ENCODE data around the gene FBXO40.

Gene FBXO40

GRCh38 chr3:121654493-121655385, 61.6 kb downstream of the FBXO40 start:
- Histone ChIP-seq H3K4me2 (ENCODE audit: low read depth, low read length, poor library complexity, severe bottlenecking) (peak overlapping the region; percentile 72), H2AFZ (ENCODE audit: low read length) (0 out of 2 replicates have a peak overlapping the region, but pooled peaks have one; percentile 32), H4K20me1 (ENCODE audit: insufficient read depth, low read length, poor library complexity, severe bottlenecking) (peaks cover 18% of the 10 kb centered on the region), H3K9ac (ENCODE audit: low read depth, low read length, poor library complexity, severe bottlenecking) (no peak overlapping the region), H3K9me3 (ENCODE audit: insufficient read depth, low read depth, low read length) (no peaks in the 10 kb centered on the region), H3K36me3 (ENCODE audit: insufficient read depth, low read length) (peaks cover 14% of the 10 kb centered on the region; the same call in 1 of the 2 replicates), H3F3A (ENCODE audit: low read depth) (no peaks in the 10 kb centered on the region), H3K79me2 (ENCODE audit: insufficient read depth, low read length) (peaks cover 28% of the 10 kb centered on the region), H3K4me3 (ENCODE audit: low read length, poor library complexity, severe bottlenecking) (peak overlapping the region; percentile 48), H3K9me2 (replicated peaks; ENCODE audit: low read depth, low read length) (no peaks in the 10 kb centered on the region), H3K27me3 (ENCODE audit: insufficient read depth, low read length, poor library complexity, severe bottlenecking) (no peaks in the 10 kb centered on the region), H3K4me1 (ENCODE audit: insufficient read depth, low read length, poor library complexity, severe bottlenecking) (peaks cover 33% of the 10 kb centered on the region)
- no peak for TF ChIP-seq CTCF (conservative IDR thresholded peaks at IDR 0.05; ENCODE audit: low read length)
- no peak for TF ChIP-seq EZH2phosphoT487 (IDR thresholded peaks at IDR 0.05; ENCODE audit: borderline replicate concordance)

GRCh38 chr3:121658716-121659435, 65.7 kb downstream of the FBXO40 start:
- Histone ChIP-seq H3K79me2 (ENCODE audit: insufficient read depth, low read length) (peaks cover 30% of the 10 kb centered on the region), H2AFZ (ENCODE audit: low read length) (no peak overlapping the region)

GRCh38 chr3:121659586-121659985, 66.4 kb downstream of the FBXO40 start:
- H3K79me2 ChIP-seq (ENCODE audit: insufficient read depth, low read length): peaks cover 30% of the 10 kb centered on the region
- H3K9me2 ChIP-seq (replicated peaks; ENCODE audit: low read depth, low read length): no peaks in the 10 kb centered on the region
- H3K27me3 ChIP-seq (ENCODE audit: insufficient read depth, low read length, poor library complexity, severe bottlenecking): no peaks in the 10 kb centered on the region
- peaks cover 32% of the 10 kb centered on the region; the same call in 1 of the 2 replicates for H3K36me3 ChIP-seq (ENCODE audit: insufficient read depth, low read length)
- peak overlapping the region; percentile 80 for H3K4me3 ChIP-seq (ENCODE audit: low read length, poor library complexity, severe bottlenecking)
- peaks cover 38% of the 10 kb centered on the region for H3K4me1 ChIP-seq (ENCODE audit: insufficient read depth, low read length, poor library complexity, severe bottlenecking)
- H4K20me1 ChIP-seq (ENCODE audit: insufficient read depth, low read length, poor library complexity, severe bottlenecking): peaks cover 22% of the 10 kb centered on the region
- no peak for TF ChIP-seq EZH2phosphoT487 (IDR thresholded peaks at IDR 0.05; ENCODE audit: borderline replicate concordance)
- TF ChIP-seq CTCF (conservative IDR thresholded peaks at IDR 0.05; ENCODE audit: low read length): no peak
- H3K4me2 ChIP-seq (ENCODE audit: low read depth, low read length, poor library complexity, severe bottlenecking): peak overlapping the region; percentile 93
- no peak overlapping the region for H2AFZ ChIP-seq (ENCODE audit: low read length)
- no peaks in the 10 kb centered on the region for H3F3A ChIP-seq (ENCODE audit: low read depth)
- H3K9me3 ChIP-seq (ENCODE audit: insufficient read depth, low read depth, low read length): no peaks in the 10 kb centered on the region
- H3K9ac ChIP-seq (ENCODE audit: low read depth, low read length, poor library complexity, severe bottlenecking): peak overlapping the region; percentile 67

More at GRCh38 chr3:121658716-121659435, 65.7 kb downstream of the FBXO40 start:
- Histone ChIP-seq H3K36me3 (ENCODE audit: insufficient read depth, low read length) (peaks cover 25% of the 10 kb centered on the region; the same call in 1 of the 2 replicates), H3K4me2 (ENCODE audit: low read depth, low read length, poor library complexity, severe bottlenecking) (peak overlapping the region; percentile 93), H3K4me1 (ENCODE audit: insufficient read depth, low read length, poor library complexity, severe bottlenecking) (peaks cover 45% of the 10 kb centered on the region), H3K4me3 (ENCODE audit: low read length, poor library complexity, severe bottlenecking) (peak overlapping the region; percentile 80), H3K9me3 (ENCODE audit: insufficient read depth, low read depth, low read length) (no peaks in the 10 kb centered on the region), H3F3A (ENCODE audit: low read depth) (no peaks in the 10 kb centered on the region), H3K27me3 (ENCODE audit: insufficient read depth, low read length, poor library complexity, severe bottlenecking) (no peaks in the 10 kb centered on the region), H3K9me2 (replicated peaks; ENCODE audit: low read depth, low read length) (no peaks in the 10 kb centered on the region), H3K9ac (ENCODE audit: low read depth, low read length, poor library complexity, severe bottlenecking) (peak overlapping the region; percentile 67), H4K20me1 (ENCODE audit: insufficient read depth, low read length, poor library complexity, severe bottlenecking) (peaks cover 22% of the 10 kb centered on the region)
- TF ChIP-seq CTCF (conservative IDR thresholded peaks at IDR 0.05; ENCODE audit: low read length): no peak
- TF ChIP-seq EZH2phosphoT487 (IDR thresholded peaks at IDR 0.05; ENCODE audit: borderline replicate concordance): no peak
